GM19099 (cell line): ENCODE measurements around the gene CLEC16A.

Experiments
- POLR2A ChIP-seq: IDR thresholded peaks from 3 replicates; pipeline ENCODE4 v1.6.1; 2011; ENCODE audit warnings: low read depth; ENCODE audit not compliant: insufficient read length; ENCODE audit errors: extremely low read depth

Gene CLEC16A

DNA sequence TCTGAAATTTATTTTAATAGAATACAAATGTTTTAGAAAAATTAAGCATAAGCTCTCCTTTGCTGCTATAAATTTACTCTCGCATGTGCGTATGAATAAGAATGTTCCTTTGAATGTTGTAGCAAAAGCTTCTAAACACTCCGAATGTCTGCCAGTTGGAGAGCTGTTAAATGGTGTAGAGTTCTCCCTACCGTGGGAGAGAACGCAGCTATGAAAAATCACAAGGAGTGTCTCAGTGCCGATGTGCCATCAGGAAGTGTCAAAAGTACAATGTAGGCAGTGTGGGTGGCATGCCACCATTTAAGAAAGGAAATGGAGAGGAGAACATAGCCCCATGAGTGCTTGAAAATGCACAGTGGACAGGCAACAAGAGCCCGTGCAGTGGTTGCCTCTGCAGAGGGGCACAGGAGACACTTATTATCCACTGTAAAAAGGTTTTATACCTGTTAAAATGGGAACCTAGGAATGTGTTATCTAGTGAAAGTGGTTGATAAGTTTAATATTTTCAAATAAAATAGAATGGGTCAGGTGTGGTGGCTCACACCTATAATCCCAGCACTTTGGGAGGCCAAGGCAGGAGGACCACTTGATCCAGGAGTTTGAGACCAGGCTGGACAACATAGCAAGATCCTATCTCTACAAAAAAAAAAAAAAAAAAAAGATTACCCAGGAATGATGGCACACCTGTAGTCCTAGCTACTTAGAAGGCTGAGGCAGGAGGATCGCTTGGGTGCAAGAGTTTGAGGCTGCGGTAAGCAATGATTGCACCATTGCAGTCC, 167.7 kb downstream of the CLEC16A start:
- no peak for TF ChIP-seq POLR2A

DNA sequence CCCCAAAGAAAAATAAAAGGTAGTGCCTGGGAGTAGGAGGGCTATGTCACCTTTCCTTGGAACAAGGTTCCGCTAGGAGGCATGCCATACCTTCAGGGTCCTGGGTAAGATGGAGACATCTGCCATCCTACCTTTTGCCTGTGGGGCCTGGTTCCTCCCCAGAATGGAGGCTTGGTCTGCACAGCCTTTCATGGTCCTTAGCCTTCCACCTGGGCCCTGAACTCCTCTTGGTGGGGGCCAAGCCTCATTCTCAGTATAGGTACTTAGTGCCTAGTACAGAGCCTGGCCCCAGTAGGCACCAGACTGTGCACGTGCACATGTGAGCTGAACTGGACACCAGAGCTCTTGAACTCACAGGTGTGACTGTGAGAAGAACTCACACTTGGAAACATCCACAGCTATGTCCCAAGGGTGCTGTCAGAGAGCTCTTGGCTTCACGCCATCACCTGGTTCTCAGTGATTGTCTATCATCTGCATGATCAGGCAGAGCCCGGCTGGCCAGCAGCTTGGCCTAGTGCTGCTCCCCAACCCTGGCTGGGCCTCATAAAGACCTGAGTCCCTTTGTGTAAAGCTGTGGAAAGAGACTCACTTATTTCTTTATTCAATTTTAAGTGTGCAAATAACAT, 168.5 kb downstream of the CLEC16A start:
- no peak for TF ChIP-seq POLR2A

DNA sequence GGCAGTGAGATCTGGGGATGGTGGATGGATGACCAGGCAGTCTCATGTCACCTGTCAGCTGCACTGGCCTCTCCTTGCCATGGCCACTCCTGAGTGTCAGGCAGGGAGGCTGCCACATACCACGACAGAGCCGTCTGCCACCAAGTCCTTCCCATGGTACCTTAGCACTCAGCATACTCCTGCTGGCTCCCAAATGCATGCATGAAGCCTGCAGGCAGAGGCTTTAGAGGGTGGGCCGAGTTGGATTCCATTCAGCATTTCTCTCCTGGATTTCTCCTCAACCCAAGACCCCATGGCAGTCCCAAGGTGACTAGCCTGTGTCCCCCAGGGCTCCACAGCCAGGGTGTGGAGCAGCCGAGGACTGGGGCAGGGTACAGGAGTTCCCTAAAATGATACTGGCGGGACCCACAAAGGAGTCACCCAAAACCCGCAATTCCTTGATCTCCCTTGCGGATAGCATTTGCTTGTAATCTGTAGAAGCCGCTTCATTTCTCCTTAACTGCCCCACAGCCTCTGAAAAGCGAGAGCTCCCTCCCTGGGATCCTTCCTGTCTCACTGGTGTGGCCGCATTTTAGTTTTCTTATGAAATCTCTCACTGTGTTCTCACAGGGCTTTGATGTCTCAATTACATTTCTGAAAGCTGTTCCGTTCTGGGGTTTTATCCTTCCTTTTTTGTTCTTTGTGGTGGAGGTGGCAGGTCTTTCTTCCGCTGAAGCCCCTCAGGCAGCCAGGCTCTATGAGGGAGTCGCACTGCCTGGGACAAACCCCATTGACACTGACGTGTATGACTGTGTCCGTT, 170.2 kb downstream of the CLEC16A start:
- no peak for TF ChIP-seq POLR2A

DNA sequence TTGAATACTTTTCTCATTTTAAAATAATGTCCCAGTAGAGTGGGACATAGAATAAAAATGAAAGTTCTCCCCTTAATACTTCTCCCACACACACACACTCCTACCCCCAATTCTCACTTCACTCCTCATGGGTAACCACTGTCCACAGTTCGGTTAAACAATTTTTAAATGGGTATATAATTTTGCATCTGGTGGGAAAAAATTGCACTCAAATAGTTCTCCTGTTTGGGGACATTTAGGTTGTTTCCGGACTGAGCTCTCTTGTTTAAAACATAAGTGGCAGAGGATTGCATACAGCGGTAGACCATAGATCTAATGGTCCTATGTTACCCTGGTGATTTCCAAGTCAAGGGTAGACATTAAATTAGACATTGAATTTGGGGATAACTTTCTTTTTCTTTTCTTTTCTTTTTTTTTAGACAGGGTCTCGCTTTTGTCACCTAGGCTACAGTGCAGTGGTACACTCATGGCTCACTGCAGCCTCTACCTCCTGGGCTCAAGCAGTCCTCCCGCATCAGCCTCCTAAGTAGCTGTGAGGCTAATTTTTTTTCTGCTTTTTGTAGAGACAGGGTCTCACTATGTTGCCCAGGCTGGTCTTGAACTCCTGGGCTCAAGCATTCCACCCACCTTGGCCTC, 173.3 kb downstream of the CLEC16A start:
- no peak for TF ChIP-seq POLR2A

DNA sequence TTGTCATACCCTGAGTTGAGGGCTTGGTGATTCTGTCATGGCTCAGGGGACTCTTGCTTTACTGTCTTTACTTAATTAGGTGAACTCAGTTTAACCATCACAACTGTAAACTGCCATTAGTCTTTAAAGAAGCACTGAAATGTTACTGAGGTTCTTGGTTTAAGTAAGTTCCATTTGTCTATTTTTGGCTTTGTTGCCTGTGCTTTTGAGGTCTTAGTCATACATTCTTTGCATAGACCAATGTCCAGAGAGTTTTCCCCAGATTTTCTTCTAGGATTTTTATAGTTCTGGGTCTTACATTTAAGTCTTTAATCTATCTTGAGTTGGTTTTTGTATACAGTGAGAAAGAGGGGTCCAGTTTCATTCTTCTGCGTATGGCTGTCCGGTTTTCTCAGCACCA, 174.1 kb downstream of the CLEC16A start:
- TF ChIP-seq POLR2A: no peak

DNA sequence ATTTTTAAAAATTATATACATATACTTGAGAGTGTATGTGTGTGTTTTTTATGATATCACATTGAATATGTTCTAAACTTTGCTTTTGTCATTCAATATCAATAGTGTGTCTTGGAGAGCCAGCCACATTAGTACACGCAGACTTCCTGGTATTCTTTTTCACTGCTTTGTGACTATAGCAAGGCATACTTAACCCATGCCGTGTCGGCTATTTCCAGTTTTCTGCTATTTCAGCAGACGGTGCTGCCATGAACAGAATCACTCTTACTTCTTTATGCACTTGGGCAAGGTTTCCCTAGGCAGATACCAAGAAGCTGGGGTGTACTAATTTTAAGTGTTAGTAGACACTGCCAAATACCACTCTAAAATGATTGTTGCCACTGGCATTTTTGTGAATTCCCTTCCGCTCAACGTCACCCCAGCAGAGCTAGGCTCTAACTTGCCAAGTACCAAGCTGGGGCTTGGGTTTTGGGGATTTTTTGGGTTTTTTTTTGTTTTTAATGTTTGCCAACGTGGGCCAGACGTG, 176.8 kb downstream of the CLEC16A start:
- TF ChIP-seq POLR2A: no peak

DNA sequence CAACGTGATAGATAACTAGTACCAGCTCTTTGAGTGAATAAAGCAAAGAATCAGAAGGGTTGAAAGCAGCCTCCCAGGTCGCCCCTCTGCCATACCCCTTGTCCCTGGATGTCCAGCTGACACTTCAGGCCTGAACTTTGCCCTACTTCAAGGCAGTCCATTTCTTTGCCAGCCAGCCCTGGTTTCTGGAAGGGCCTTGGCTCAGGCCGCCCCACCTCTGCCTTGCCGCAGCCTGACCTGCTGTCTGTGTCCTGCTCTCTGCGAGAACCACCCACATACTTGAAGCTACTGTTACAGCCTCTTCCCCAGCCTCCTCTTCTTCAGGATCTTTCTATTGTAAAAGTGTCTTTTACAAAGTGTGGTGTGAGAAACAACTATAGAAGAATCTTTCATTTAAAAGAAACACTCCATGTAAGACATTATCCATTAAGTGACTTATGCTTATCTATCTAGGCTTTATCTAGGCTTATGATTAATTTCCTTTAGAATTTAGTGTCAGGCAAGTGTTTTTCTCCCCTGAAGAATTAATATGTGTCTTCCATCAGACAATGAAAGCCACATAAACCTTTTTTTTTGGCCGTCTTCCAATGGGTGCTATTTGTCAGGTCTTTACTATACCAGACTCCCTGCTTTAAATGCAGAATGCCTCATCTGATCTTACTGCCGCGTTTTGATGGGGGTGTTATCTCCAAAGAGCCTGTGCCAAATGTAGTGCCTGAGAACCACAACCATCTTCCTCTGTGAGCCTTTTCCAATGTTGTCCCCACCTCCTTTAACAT, 177.7 kb downstream of the CLEC16A start:
- no peak for TF ChIP-seq POLR2A

DNA sequence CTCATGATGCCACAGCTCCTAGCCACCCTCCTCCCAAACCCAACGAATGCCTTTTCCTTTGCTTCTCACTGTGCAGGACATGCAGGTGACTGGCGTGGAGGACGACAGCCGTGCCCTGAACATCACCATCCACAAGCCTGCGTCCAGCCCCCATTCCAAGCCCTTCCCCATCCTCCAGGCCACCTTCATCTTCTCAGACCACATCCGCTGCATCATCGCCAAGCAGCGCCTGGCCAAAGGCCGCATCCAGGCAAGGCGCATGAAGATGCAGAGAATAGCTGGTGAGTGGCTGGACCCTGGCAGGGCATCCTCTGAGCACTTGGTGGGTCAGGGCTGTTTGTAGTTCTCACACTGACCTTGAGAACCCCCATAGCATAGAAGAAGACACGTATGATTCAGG, 179.3 kb downstream of the CLEC16A start:
- no peak for TF ChIP-seq POLR2A

DNA sequence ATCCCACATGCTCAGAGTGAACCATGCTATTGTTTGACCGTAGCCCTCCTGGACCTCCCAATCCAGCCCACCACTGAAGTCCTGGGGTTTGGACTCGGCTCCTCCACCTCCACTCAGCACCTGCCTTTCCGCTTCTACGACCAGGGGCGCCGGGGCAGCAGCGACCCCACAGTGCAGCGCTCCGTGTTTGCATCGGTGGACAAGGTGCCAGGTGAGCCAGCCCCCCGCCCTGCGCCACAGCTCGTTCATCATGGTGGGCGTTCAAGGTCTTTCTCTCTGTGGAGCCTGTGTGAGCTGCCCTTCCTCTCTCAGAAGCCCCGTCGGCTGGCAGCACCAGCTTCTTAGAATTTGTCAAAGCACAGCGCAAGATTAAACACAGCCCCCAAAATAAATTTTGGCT, 181.6 kb downstream of the CLEC16A start:
- TF ChIP-seq POLR2A: no peak

DNA sequence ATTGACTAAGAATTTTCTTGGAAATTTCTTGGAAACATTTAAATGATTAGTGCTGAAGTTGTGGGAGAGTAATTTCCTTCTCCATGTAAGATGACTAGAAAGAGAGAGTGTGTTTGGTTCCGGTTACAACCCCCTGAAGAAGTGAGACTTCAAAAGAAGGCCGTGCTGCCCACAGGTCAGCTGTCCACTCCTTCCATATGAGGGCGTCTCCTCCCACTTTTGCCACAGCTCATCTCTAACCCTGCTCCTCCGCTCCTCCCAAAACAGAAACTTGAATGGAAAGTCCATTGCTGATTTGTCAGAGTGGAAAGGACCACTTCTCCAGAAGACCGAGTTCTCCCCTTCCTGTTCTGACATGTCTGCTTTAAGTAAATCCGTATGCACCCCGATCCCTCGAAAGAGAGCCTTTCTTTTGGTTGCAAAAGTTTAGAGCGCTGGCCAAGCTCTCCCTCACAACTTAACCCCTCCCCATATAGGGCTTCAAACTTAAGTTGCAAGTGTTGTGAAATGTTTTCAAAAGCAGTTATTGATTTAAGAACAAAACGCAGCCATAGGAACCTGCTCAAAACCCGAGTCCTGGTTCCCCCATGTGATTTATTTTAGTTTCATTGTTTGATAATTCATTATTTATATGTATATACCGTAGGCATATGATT, 182.2 kb downstream of the CLEC16A start:
- TF ChIP-seq POLR2A: no peak

DNA sequence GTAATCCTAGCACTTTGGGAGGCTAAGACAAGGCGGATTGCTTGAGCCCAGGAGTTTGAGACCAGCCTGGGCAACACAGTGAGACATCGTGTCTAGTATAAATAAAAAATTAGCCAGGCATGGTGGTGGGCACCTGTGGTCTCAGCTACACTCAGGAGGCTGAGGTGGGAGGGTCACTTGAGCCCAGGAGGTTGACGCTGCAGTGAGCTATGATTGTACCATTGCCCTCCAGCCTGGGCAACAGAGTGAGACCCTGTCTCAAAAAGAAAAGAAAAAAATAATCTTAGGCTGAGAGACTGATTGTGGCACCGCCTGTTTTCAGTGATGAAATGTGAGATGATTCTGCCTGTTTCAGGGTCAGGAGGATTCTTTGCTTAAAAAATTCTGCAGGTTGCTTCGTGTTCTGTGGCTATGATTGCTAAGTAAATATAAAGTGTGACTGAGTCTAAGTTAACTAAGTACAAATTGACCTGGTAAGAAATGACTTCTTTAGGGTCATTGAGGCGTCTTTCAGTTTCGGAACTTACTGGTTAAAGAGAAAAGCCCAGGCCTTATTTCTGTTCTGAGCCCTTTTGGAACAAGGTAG, 183.3 kb downstream of the CLEC16A start:
- TF ChIP-seq POLR2A: no peak

DNA sequence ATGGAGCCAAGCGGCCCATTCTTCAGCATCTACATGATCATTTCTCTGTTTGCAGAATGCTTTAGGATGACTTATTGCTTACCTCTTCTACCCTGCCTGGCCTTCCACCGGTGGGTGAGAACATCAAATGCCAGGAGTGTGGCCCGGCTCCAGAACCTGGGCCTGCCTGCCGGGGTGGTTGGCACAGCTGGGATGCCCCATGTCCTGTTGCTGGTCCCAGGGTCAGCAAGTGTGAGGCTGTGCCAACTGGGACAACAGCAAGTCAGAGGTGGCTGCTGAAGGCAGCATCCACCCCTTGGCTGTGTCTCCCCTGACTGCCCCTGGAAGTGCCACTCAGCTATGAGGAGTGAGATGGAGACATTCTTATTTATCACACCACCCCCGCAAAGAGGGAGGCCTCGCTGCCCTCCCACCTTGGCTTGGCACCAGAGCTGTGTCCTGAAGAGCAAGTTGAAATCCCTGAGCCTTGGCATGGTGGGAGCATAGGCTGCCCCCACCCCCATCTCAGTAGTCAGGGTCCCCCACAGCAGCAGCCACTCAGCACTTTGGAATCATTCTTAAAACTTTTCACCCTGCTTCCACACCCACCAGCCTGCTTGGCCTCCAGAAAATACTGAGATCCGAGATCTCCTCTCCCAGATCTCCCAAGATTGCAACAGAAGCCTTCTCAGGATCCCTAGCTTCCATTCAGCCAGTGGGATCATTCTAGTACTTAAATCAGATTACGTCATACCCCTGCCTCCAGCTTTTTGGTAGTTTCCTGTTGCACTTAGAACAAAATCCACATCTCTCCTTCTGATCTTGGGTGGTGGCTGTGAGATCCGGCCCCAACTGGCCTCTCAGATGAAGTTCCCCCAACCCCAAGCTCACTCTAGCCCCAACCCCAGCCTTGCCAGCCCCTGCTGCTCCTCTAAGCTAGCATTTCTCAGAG, 184.1 kb downstream of the CLEC16A start:
- no peak for TF ChIP-seq POLR2A

DNA sequence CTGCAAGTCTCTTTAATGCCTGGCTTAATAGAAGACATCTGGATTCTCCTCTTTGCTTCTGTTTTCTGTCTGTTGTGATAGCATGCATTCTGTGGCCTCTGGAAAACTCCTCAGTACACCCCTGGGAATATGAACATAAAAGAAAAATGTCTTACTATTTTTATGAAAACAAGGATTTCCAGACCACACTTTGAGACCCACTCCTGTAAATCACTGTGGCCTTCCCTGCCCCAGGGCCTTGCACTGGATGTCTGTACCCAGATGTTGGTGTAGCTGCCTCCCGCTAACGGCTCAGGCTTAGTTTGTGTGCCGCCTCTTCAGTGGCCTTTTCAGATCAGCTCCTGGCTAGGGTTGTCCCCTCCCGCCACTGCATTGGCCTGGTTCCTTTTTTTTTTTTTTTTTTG, 185.0 kb downstream of the CLEC16A start:
- no peak for TF ChIP-seq POLR2A
